IMR-90 (cell line): ENCODE measurements around the gene DYNLT4. TPM values are rescaled to one million over a fixed set of nuclear protein-coding genes. Genes with fewer than 3 reads are reported as not detected.
A peak's percentile ranks its signal among the peaks of the same experiment; 100 is the strongest.

Source experiments
- ATAC-seq: fragments of 200-7000 bp; cut with Tn5 transposase; 2 replicates; pipeline ENCODE4 v1.9.1; 2020; ENCODE audit warnings: low read depth, mild to moderate bottlenecking, moderate library complexity
- BruUV-seq: library from RNA; stranded (reverse); fragments of 400-500 nt; replicated peaks from 2 replicates; lab custom pipeline; 2021; lab: Mats Ljungman, UMichigan
- CTCF ChIA-PET: fragments of 300-600 bp; formaldehyde crosslinking; extraction: SDS; loops from one replicate; lab custom pipeline; 2021; ENCODE audit warnings: antibody characterized with exemption; lab: Yijun Ruan, JAX
- POLR2A ChIA-PET: fragments of 300-600 bp; sonication (Branson Sonifier 250); formaldehyde crosslinking; loops from one replicate; lab custom pipeline; 2022; ENCODE audit warnings: antibody characterized with exemption; ENCODE audit not compliant: unreplicated experiment; lab: Charles Lee
- DNase-seq: peaks from one replicate; pipeline ENCODE4 v3.0.0; 2013
- H2AFZ ChIP-seq: replicated peaks from 2 replicates; pipeline ENCODE3; 2013; ENCODE audit warnings: low read length, mild to moderate bottlenecking; ENCODE audit not compliant: poor library complexity
- H2AK5ac ChIP-seq: 2 replicates; pipeline ENCODE4 v1.6.1; 2013; ENCODE audit warnings: low read depth, low read length, inconsistent platforms
- H2AK9ac ChIP-seq: replicated peaks from 2 replicates; pipeline ENCODE3; 2013; ENCODE audit warnings: mild to moderate bottlenecking, low read depth, low read length, moderate library complexity; ENCODE audit not compliant: poor library complexity
- H2BK120ac ChIP-seq: 2 replicates; pipeline ENCODE4 v1.6.1; 2013; ENCODE audit warnings: low read depth, low read length, inconsistent platforms
- H2BK15ac ChIP-seq: 3 replicates; pipeline ENCODE4 v1.6.1; 2013; ENCODE audit warnings: low read depth, low read length, inconsistent platforms
- H2BK20ac ChIP-seq: 2 replicates; pipeline ENCODE4 v1.6.1; 2013; ENCODE audit warnings: low read depth, mild to moderate bottlenecking, inconsistent platforms, low read length, moderate library complexity
- H2BK5ac ChIP-seq: 2 replicates; pipeline ENCODE4 v1.6.1; 2013; ENCODE audit warnings: mild to moderate bottlenecking, low read depth, low read length, inconsistent platforms; ENCODE audit not compliant: poor library complexity, severe bottlenecking
- H3K14ac ChIP-seq: replicated peaks from 2 replicates; pipeline ENCODE4 v1.6.1; 2013; ENCODE audit warnings: low read depth, low read length, inconsistent platforms
- H3K18ac ChIP-seq: 2 replicates; pipeline ENCODE4 v1.6.1; 2013; ENCODE audit warnings: low read depth, low read length, control low read depth
- H3K23ac ChIP-seq: 2 replicates; pipeline ENCODE4 v1.6.1; 2013; ENCODE audit warnings: low read depth, low read length, inconsistent platforms
- H3K27ac ChIP-seq: 2 replicates; pipeline ENCODE4 v1.5.1; 2013; ENCODE audit warnings: mild to moderate bottlenecking, control low read depth, low read length; ENCODE audit not compliant: insufficient read depth
- H3K27me3 ChIP-seq: 2 replicates; pipeline ENCODE4 v1.6.1; 2013; ENCODE audit warnings: low read length; ENCODE audit not compliant: control insufficient read depth, insufficient read depth
- H3K36me3 ChIP-seq: 2 replicates; pipeline ENCODE4 v1.6.1; 2013; ENCODE audit warnings: low read length, mixed read lengths; ENCODE audit not compliant: control insufficient read depth, insufficient read depth
- H3K4ac ChIP-seq: 2 replicates; pipeline ENCODE4 v1.6.1; 2013; ENCODE audit warnings: low read depth, low read length, inconsistent platforms
- H3K4me1 ChIP-seq: 2 replicates; pipeline ENCODE4 v1.6.1; 2013; ENCODE audit warnings: low read length, mixed read lengths; ENCODE audit not compliant: control insufficient read depth, insufficient read depth
- H3K4me2 ChIP-seq: 2 replicates; pipeline ENCODE4 v1.6.1; 2013; ENCODE audit warnings: low read depth, mild to moderate bottlenecking, control low read depth, low read length, moderate library complexity
- H3K4me3 ChIP-seq: 2 replicates; pipeline ENCODE4 v1.5.1; 2013; ENCODE audit warnings: low read depth, mild to moderate bottlenecking, control low read depth, low read length, moderate library complexity; ENCODE audit not compliant: insufficient read depth
- H3K56ac ChIP-seq: 2 replicates; pipeline ENCODE4 v1.6.1; 2013; ENCODE audit warnings: low read length, inconsistent platforms; ENCODE audit not compliant: insufficient read depth; ENCODE audit errors: extremely low read depth
- H3K79me1 ChIP-seq, 2 experiments: 2 replicates each; pipeline ENCODE4 v1.6.1; 2013; ENCODE audit warnings: low read length in 2 of 2, inconsistent platforms in 1 of 2, low read depth in 1 of 2
- H3K9ac ChIP-seq: 2 replicates; pipeline ENCODE4 v1.6.1; 2013; ENCODE audit warnings: low read depth, low read length, control low read depth
- H3K9me1 ChIP-seq: 2 replicates; pipeline ENCODE4 v1.6.1; 2013; ENCODE audit warnings: low read length, inconsistent platforms; ENCODE audit not compliant: insufficient read depth
- H3K9me3 ChIP-seq: 2 replicates; pipeline ENCODE4 v1.6.1; 2013; ENCODE audit warnings: low read length; ENCODE audit not compliant: control insufficient read depth, insufficient read depth
- H4K20me1 ChIP-seq: 2 replicates; pipeline ENCODE4 v1.6.1; 2013; ENCODE audit warnings: low read length, inconsistent platforms; ENCODE audit not compliant: insufficient read depth
- H4K5ac ChIP-seq: 2 replicates; pipeline ENCODE4 v1.6.1; 2013; ENCODE audit warnings: mild to moderate bottlenecking, low read depth, low read length, control low read depth
- H4K8ac ChIP-seq, 2 experiments: 2 replicates each; pipeline ENCODE4 v1.6.1; 2013; ENCODE audit warnings: low read depth in 2 of 2, low read length in 2 of 2, control low read depth in 1 of 2, inconsistent platforms in 1 of 2
- H4K91ac ChIP-seq: 2 replicates; pipeline ENCODE4 v1.6.1; 2013; ENCODE audit warnings: low read depth, low read length, inconsistent platforms; ENCODE audit not compliant: insufficient read depth
- BHLHE40 ChIP-seq: fragments of 150-350 bp; IDR thresholded peaks from 2 replicates; pipeline ENCODE4 v1.6.1; 2016; ENCODE audit warnings: mild to moderate bottlenecking, low read depth, low read length
- CEBPB ChIP-seq: IDR thresholded peaks from 2 replicates; pipeline ENCODE4 v1.6.1; 2012; ENCODE audit warnings: low read depth, low read length, improper control_type of control experiment
- CHD1 ChIP-seq: IDR thresholded peaks from 2 replicates; pipeline ENCODE4 v1.6.1; 2012; ENCODE audit warnings: low read depth, low read length, improper control_type of control experiment
- CTCF ChIP-seq: conservative IDR thresholded peaks from 2 replicates; pipeline ENCODE4 v1.5.1; 2012; ENCODE audit warnings: mild to moderate bottlenecking, low read depth, low read length, improper control_type of control experiment
- ELK1 ChIP-seq: fragments of 150-350 bp; IDR thresholded peaks from 2 replicates; pipeline ENCODE4 v1.6.1; 2016; ENCODE audit warnings: low read depth, mild to moderate bottlenecking, low read length, moderate library complexity, borderline replicate concordance
- FOS ChIP-seq: fragments of 150-350 bp; IDR thresholded peaks from 2 replicates; pipeline ENCODE4 v1.6.1; 2016; ENCODE audit warnings: low read depth, low read length
- MAFK ChIP-seq: IDR thresholded peaks from 2 replicates; pipeline ENCODE4 v1.6.1; 2012; ENCODE audit warnings: low read depth, low read length, improper control_type of control experiment
- MAZ ChIP-seq: IDR thresholded peaks from 2 replicates; pipeline ENCODE4 v1.6.1; 2012; ENCODE audit warnings: low read depth, mild to moderate bottlenecking, low read length, improper control_type of control experiment, moderate library complexity, borderline replicate concordance
- MXI1 ChIP-seq: IDR thresholded peaks from 2 replicates; pipeline ENCODE4 v1.6.1; 2012; ENCODE audit warnings: low read depth, mild to moderate bottlenecking, low read length, moderate library complexity, borderline replicate concordance
- NFE2L2 ChIP-seq: fragments of 150-350 bp; IDR thresholded peaks from 2 replicates; pipeline ENCODE4 v1.6.1; 2016; ENCODE audit warnings: low read depth, mild to moderate bottlenecking, low read length
- POLR2A ChIP-seq: IDR thresholded peaks from 2 replicates; pipeline ENCODE4 v1.6.1; 2012; ENCODE audit warnings: mild to moderate bottlenecking, low read depth, low read length
- RAD21 ChIP-seq: IDR thresholded peaks from 2 replicates; pipeline ENCODE4 v1.6.1; 2012; ENCODE audit warnings: low read length, improper control_type of control experiment
- RCOR1 ChIP-seq: IDR thresholded peaks from 2 replicates; pipeline ENCODE4 v1.6.1; 2012; ENCODE audit warnings: mild to moderate bottlenecking, low read length, improper control_type of control experiment; ENCODE audit not compliant: insufficient replicate concordance
- RFX5 ChIP-seq: IDR thresholded peaks from 2 replicates; pipeline ENCODE4 v1.8.0; 2012; ENCODE audit warnings: low read depth, mild to moderate bottlenecking, low read length, moderate library complexity
- SMC3 ChIP-seq: fragments of 150-350 bp; IDR thresholded peaks from 2 replicates; pipeline ENCODE4 v1.6.1; 2016; ENCODE audit warnings: low read depth, mild to moderate bottlenecking, antibody characterized with exemption, low read length, moderate library complexity
- USF2 ChIP-seq: fragments of 150-350 bp; IDR thresholded peaks from 2 replicates; pipeline ENCODE4 v1.6.1; 2017; ENCODE audit warnings: mild to moderate bottlenecking, antibody characterized with exemption, low read length, low read depth
- WGBS, 2 experiments: methylation state at CpG; one replicate each; pipeline versions ENCODE4 v1.1.5 to v1.1.7; 2013; ENCODE audit warnings: missing lambda C conversion rate in 2 of 2; ENCODE audit not compliant: insufficient read length in 1 of 2; ENCODE audit errors: extremely low coverage in 2 of 2; 5-methylcytosine and 5-hydroxymethylcytosine counted together
- dilution Hi-C: fragments of 300-500 bp; cut with HindIII; formaldehyde crosslinking; loops from one replicate; pipeline ENCODE4 v1.14.3; 2018; ENCODE audit warnings: low sequenced_read_pairs; ENCODE audit not compliant: unreplicated experiment
- in situ Hi-C: fragments of 300-500 bp; cut with MboI; formaldehyde crosslinking; loops from 3 replicates; pipeline ENCODE4 v1.14.3; 2019; ENCODE audit warnings: low sequenced_read_pairs, inconsistent platforms, mixed read lengths
- intact Hi-C: fragments of 100-400 bp; cut with micrococcal nuclease; formaldehyde crosslinking; loops from 2 replicates; pipeline ENCODE4 v1.10.0; 2022
- polyA plus RNA-seq, 3 experiments: library from polyadenylated mRNA; depleted of rRNA; stranded (reverse); fragments of >200 nt; gene quantifications; 2 replicates each; pipeline ENCODE4 v1.2.3, GENCODE V29; 2012; ENCODE audit warnings: low replicate concordance in 1 of 3
- total RNA-seq: library from RNA; depleted of rRNA; stranded (reverse); fragments of >200 nt; gene quantifications from 2 replicates; pipeline ENCODE4 v1.2.3, GENCODE V29; 2012

Gene DYNLT4
- total and polyA plus RNA-seq, 2 of the 4 experiments (the other 2 are of a cell fraction) = not detected

- BruUV-seq = no TSS peak
- Histone ChIP-seq H4K20me1 (no peaks in the 10 kb centered on the region), H3K18ac (no peak overlapping the region), H3K9ac (no peak overlapping the region), H2BK20ac (no peak overlapping the region), H3K9me3 (no peaks in the 10 kb centered on the region), H3K56ac (no peak overlapping the region), H2AFZ (no peak overlapping the region), H2BK120ac (no peak overlapping the region), H3K27ac (no peak overlapping the region), H3K4me1 (no peaks in the 10 kb centered on the region), H2AK5ac (no peak overlapping the region), H4K8ac (no peak overlapping the region), H4K5ac (no peak overlapping the region), H4K91ac (no peak overlapping the region), H3K4ac (no peak overlapping the region), H3K79me1 (no peaks in the 10 kb centered on the region), H3K27me3 (no peaks in the 10 kb centered on the region), H3K14ac (no peak overlapping the region), H2AK9ac (no peak overlapping the region), H3K36me3 (peaks cover 4% of the 10 kb centered on the region; the same call in 1 of the 2 replicates), H3K4me2 (no peak overlapping the region), H3K23ac (no peak overlapping the region), H3K9me1 (no peaks in the 10 kb centered on the region; the same call in 1 of the 2 replicates), H2BK5ac (no peak overlapping the region), H2BK15ac (no peak overlapping the region), H3K4me3 (no peak overlapping the region)
- ChIA-PET POLR2A (no interaction called here), CTCF (interaction anchor here (0.6 kb wide), 1 partner anchor 1548 kb away, joined by 5 read pairs; no protein-coding TSS in a partner anchor)
- no peak for TF ChIP-seq MXI1
- TF ChIP-seq NFE2L2 = no peak
- TF ChIP-seq CTCF = no peak
- no peak for TF ChIP-seq CHD1
- no peak for TF ChIP-seq RCOR1
- TF ChIP-seq SMC3 = no peak
- no peak for TF ChIP-seq CEBPB
- no peak for TF ChIP-seq RFX5
- no peak for TF ChIP-seq ELK1
- no peak for TF ChIP-seq MAFK
- TF ChIP-seq USF2 = no peak
- TF ChIP-seq POLR2A = no peak
- no peak for TF ChIP-seq RAD21
- no peak for TF ChIP-seq MAZ
- TF ChIP-seq BHLHE40 = no peak
- no peak for TF ChIP-seq FOS
- ATAC-seq (no peak; the same call in 1 of the 2 replicates), DNase-seq (peak; percentile 42)
- intact Hi-C loops (no loop called here), in situ Hi-C loops (loop anchor here (25.0 kb wide), 1 partner anchor 138 kb away; the partner anchor contains the start of gene EIF2B3), dilution Hi-C loops (no loop called here)
- WGBS, 2 experiments = 60% methylated on average over 1 of the region's 2 CpGs; no CpG with 5 or more reads in 1 of the 2 experiments
These were observed 42.5 kb upstream of the DYNLT4 start for GRCh38 chr1:44849575-44850132.
